HFFc6 (cell line): ENCODE results near the gene ABTB2. TPM values are rescaled to one million over a fixed set of nuclear protein-coding genes. Genes with fewer than 3 reads are reported as not detected.

Experiments
- DNase-seq: peaks from one replicate; pipeline ENCODE4 v3.0.0-alpha.2; 2018
- H3K27ac Mint-ChIP-seq: 2 replicates; pipeline ENCODE4 v1.8.0; 2020; ENCODE audit warnings: mild to moderate bottlenecking, mixed read lengths
- H3K27me3 Mint-ChIP-seq: 2 replicates; pipeline ENCODE4 v1.8.0; 2021; ENCODE audit warnings: mild to moderate bottlenecking, moderate library complexity, mixed read lengths; ENCODE audit not compliant: insufficient read depth
- H3K36me3 Mint-ChIP-seq: 2 replicates; pipeline ENCODE4 v1.8.0; 2021; ENCODE audit warnings: low read depth, mixed read lengths
- H3K4me1 Mint-ChIP-seq: 2 replicates; pipeline ENCODE4 v1.8.0; 2020; ENCODE audit warnings: low read depth, mixed read lengths
- H3K4me3 Mint-ChIP-seq: 2 replicates; pipeline ENCODE4 v1.8.0; 2020; ENCODE audit warnings: mild to moderate bottlenecking, moderate library complexity, mixed read lengths
- H3K9me3 Mint-ChIP-seq: 2 replicates; pipeline ENCODE4 v1.8.0; 2020; ENCODE audit warnings: mild to moderate bottlenecking, mixed read lengths
- CTCF ChIP-seq: fragments of 200-600 bp; sonication (generic); IDR thresholded peaks from 2 replicates; pipeline ENCODE4 v1.5.0; 2021; ENCODE audit warnings: antibody characterized with exemption, mild to moderate bottlenecking
- total RNA-seq, 6 experiments: library from RNA; stranded (reverse); fragmentation: NEBNext Ultra II Directional; extraction: Animal tissue kit (Norgen Biotek cat#: 25700); gene quantifications; 2 replicates in 1 of 6; 3 replicates in 5 of 6; pipeline ENCODE4 v1.2.3, GENCODE V29; 2021

Gene ABTB2
- total RNA-seq, 6 experiments from 2014 or later: 2.5 to 3.6 (median 2.8) TPM

GRCh38 chr11:34260072-34260575 is 97.7 kb downstream of the ABTB2 start:
- peaks cover 18% of the 10 kb centered on the region for H3K4me1 Mint-ChIP-seq
- TF ChIP-seq CTCF: no peak
- peaks cover 20% of the 10 kb centered on the region for H3K27me3 Mint-ChIP-seq
- H3K9me3 Mint-ChIP-seq: no peaks in the 10 kb centered on the region
- H3K36me3 Mint-ChIP-seq: no peaks in the 10 kb centered on the region
- DNase-seq: no peak
- no peak overlapping the region for H3K27ac Mint-ChIP-seq
- H3K4me3 Mint-ChIP-seq: no peak overlapping the region

DNA sequence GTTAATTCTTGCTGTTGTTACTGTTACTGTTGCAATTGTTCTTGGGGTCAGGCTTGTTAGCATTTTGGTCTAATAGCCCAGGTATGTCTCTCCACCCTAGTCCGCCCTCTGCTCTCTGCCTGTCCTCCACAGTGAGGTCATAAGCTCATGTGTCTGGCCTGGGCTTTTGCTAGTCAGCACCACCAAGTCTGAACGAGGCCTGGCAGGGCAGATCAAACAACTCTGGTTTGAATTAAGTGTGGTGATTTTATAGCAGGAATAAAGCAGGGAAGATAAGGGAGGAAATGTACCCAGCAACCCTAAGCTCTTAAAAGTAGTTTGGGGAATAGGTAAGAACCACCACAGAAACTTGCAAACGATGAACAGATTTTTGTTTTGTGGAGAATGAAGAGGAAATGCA is 98.7 kb downstream of the ABTB2 start:
- H3K4me1 Mint-ChIP-seq: peaks cover 16% of the 10 kb centered on the region
- TF ChIP-seq CTCF: no peak
- peaks cover 20% of the 10 kb centered on the region for H3K27me3 Mint-ChIP-seq
- no peak for DNase-seq
- no peaks in the 10 kb centered on the region for H3K36me3 Mint-ChIP-seq
- no peak overlapping the region for H3K27ac Mint-ChIP-seq
- H3K9me3 Mint-ChIP-seq: no peaks in the 10 kb centered on the region
- H3K4me3 Mint-ChIP-seq: no peak overlapping the region

- H3K9me3 Mint-ChIP-seq: no peaks in the 10 kb centered on the region
- H3K27me3 Mint-ChIP-seq: peaks cover 20% of the 10 kb centered on the region
- H3K4me3 Mint-ChIP-seq: no peak overlapping the region
- DNase-seq: no peak
- H3K36me3 Mint-ChIP-seq: no peaks in the 10 kb centered on the region
- TF ChIP-seq CTCF: no peak
- peaks cover 12% of the 10 kb centered on the region for H3K4me1 Mint-ChIP-seq
- no peak overlapping the region for H3K27ac Mint-ChIP-seq
Measured at GRCh38 chr11:34256626-34257025, 101.2 kb downstream of the ABTB2 start.

- H3K36me3 Mint-ChIP-seq: no peaks in the 10 kb centered on the region
- peaks cover 20% of the 10 kb centered on the region for H3K27me3 Mint-ChIP-seq
- TF ChIP-seq CTCF: no peak
- H3K27ac Mint-ChIP-seq: no peak overlapping the region
- no peak for DNase-seq
- H3K9me3 Mint-ChIP-seq: no peaks in the 10 kb centered on the region
- peaks cover 17% of the 10 kb centered on the region for H3K4me1 Mint-ChIP-seq
- no peak overlapping the region for H3K4me3 Mint-ChIP-seq
Measured at GRCh38 chr11:34256150-34256549, 101.7 kb downstream of the ABTB2 start.

GRCh38 chr11:34255101-34255500 is 102.7 kb downstream of the ABTB2 start:
- no peak for TF ChIP-seq CTCF
- no peak overlapping the region for H3K27ac Mint-ChIP-seq
- no peak overlapping the region for H3K4me3 Mint-ChIP-seq
- H3K36me3 Mint-ChIP-seq: no peaks in the 10 kb centered on the region
- peaks cover 17% of the 10 kb centered on the region for H3K27me3 Mint-ChIP-seq
- no peak for DNase-seq
- H3K9me3 Mint-ChIP-seq: no peaks in the 10 kb centered on the region
- peaks cover 28% of the 10 kb centered on the region for H3K4me1 Mint-ChIP-seq

DNA sequence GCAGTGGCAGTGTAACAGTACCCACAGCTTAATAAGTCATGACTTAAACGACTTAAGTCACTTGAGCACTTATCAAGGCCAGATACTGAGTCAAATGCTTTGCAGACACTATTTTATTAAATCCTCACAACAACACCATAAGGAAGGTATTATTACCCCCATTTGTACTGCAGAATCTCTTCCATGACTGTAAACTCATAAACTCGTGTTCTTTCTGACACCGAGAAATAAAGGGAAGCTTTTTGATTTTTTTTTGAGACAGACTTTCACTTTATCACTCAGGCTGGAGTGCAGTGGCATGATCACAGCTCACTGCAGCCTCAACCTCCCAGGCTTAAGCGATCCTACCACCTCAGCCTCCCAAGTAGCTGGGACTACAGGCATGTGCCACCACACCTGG is 103.8 kb downstream of the ABTB2 start:
- H3K36me3 Mint-ChIP-seq: no peaks in the 10 kb centered on the region
- no peak for TF ChIP-seq CTCF
- peaks cover 33% of the 10 kb centered on the region for H3K4me1 Mint-ChIP-seq
- peaks cover 17% of the 10 kb centered on the region for H3K27me3 Mint-ChIP-seq
- no peaks in the 10 kb centered on the region for H3K9me3 Mint-ChIP-seq
- H3K4me3 Mint-ChIP-seq: no peak overlapping the region
- DNase-seq: no peak
- no peak overlapping the region for H3K27ac Mint-ChIP-seq
